Peyer's patch (tissue), 4 donors: Measurements from ENCODE around the gene HYAL1. TPM values are rescaled to one million over a fixed set of nuclear protein-coding genes. Genes with fewer than 3 reads are reported as not detected.
A peak's percentile ranks its signal among the peaks of the same experiment; 100 is the strongest.
"Not testable (repeated sequence)": the region's sequence is repeated elsewhere in the genome, so short reads cannot be mapped to it uniquely, and the experiment has no call there.

Experiments used
- DNase-seq, 3 donors: peaks; one replicate each; pipeline ENCODE4 v3.0.0-alpha.2; 2017 to 2019
- H3K27ac ChIP-seq, 4 donors: fragments of 200-600 bp; sonication (generic); one replicate each; pipeline ENCODE4 v1.5.1; 2016 to 2019
- H3K27me3 ChIP-seq, 2 donors: fragments of 200-600 bp; sonication (generic); one replicate each; pipeline ENCODE4 v1.5.1; 2019
- H3K36me3 ChIP-seq, 3 donors: fragments of 200-600 bp; sonication (generic); one replicate each; pipeline ENCODE4 v1.5.1; 2016 to 2019
- H3K4me1 ChIP-seq, 4 donors: fragments of 200-600 bp; sonication (generic); one replicate each; pipeline ENCODE4 v1.5.1; 2016 to 2019
- H3K4me3 ChIP-seq, 4 donors: fragments of 200-600 bp; sonication (generic); 1 replicate in 3 of 4; 2 replicates in 1 of 4; pipeline ENCODE4 v1.5.1; 2016 to 2019; ENCODE audit warnings: mild to moderate bottlenecking in 1 of 4
- H3K9me3 ChIP-seq, 4 donors: fragments of 200-600 bp; sonication (generic); one replicate each; pipeline ENCODE4 v1.5.1; 2016 to 2019; ENCODE audit warnings: mild to moderate bottlenecking in 1 of 4
- CTCF ChIP-seq, 6 experiments: fragments of 450-650 bp in 4 of 6; fragments of 200-600 bp in 2 of 6; sonication (generic) in 1 of 6; IDR thresholded peaks; one replicate each; pipeline ENCODE4 v1.5.1; 2017 to 2019; ENCODE audit warnings: antibody characterized with exemption in 6 of 6, mild to moderate bottlenecking in 3 of 6, moderate library complexity in 1 of 6
- POLR2A ChIP-seq, 2 donors: fragments of 450-650 bp; IDR thresholded peaks; one replicate each; pipeline ENCODE4 v1.5.1; 2017; ENCODE audit warnings: antibody characterized with exemption in 2 of 2, mild to moderate bottlenecking in 2 of 2, moderate library complexity in 2 of 2
- total RNA-seq, 4 donors: library from RNA; depleted of rRNA; stranded (reverse); fragments of >200 nt; gene quantifications; one replicate each; pipeline ENCODE4 v1.1.0, GENCODE V29; 2016

Gene HYAL1
- total RNA-seq, 4 donors from 2014 or later, result 1.2 to 5.1 (median 4.6) TPM

GRCh38 chr3:50263478-50264382 lies 39.6 kb downstream of the HYAL1 start:
- H3K4me1 ChIP-seq, result peaks cover 11 to 61% (median 21%) of the 10 kb centered on the region in 4 donors
- no peaks in the 10 kb centered on the region for H3K9me3 ChIP-seq
- H3K4me3 ChIP-seq, result no peak overlapping the region

GRCh38 chr3:50262778-50263177 lies 40.6 kb downstream of the HYAL1 start:
- no peak for DNase-seq
- peaks cover 0 to 15% (median 0%) of the 10 kb centered on the region in 3 donors for H3K36me3 ChIP-seq
- peaks cover 10 to 51% (median 19%) of the 10 kb centered on the region in 4 donors for H3K4me1 ChIP-seq
- TF ChIP-seq CTCF (IDR thresholded peaks at IDR 0.05), result no peak
- TF ChIP-seq POLR2A (IDR thresholded peaks at IDR 0.05), result no peak
- H3K27me3 ChIP-seq, result no peaks in the 10 kb centered on the region
- H3K4me3 ChIP-seq, result no peak overlapping the region
- no peak overlapping the region for H3K27ac ChIP-seq
- peaks cover 0 to 1% (median 0%) of the 10 kb centered on the region in 4 donors for H3K9me3 ChIP-seq

More at GRCh38 chr3:50263478-50264382, 39.6 kb downstream of the HYAL1 start:
- peaks cover 0 to 5% (median 0%) of the 10 kb centered on the region in 3 donors for H3K36me3 ChIP-seq
- no peak for DNase-seq
- peak overlapping the region; percentile 32 to 100 (median 79) for H3K27ac ChIP-seq
- no peaks in the 10 kb centered on the region for H3K27me3 ChIP-seq
- TF ChIP-seq POLR2A (IDR thresholded peaks at IDR 0.05) (no peak), CTCF (IDR thresholded peaks at IDR 0.05) (no peak)

- H3K27ac ChIP-seq, DNase-seq, H3K4me3 ChIP-seq: not testable (repeated sequence)
These were observed 41.2 kb downstream of the HYAL1 start for GRCh38 chr3:50262200-50262599.

GRCh38 chr3:50261505-50261904 lies 41.9 kb downstream of the HYAL1 start:
- H3K27ac ChIP-seq, result peak overlapping the region in 3 of 4 donors; percentile 86 to 96 (median 92)
- H3K4me3 ChIP-seq, result no peak overlapping the region
- TF ChIP-seq CTCF (IDR thresholded peaks at IDR 0.05), result no peak
- TF ChIP-seq POLR2A (IDR thresholded peaks at IDR 0.05), result no peak
- no peaks in the 10 kb centered on the region for H3K27me3 ChIP-seq
- H3K36me3 ChIP-seq, result peaks cover 0 to 28% (median 0%) of the 10 kb centered on the region in 3 donors
- H3K4me1 ChIP-seq, result peaks cover 7 to 46% (median 18%) of the 10 kb centered on the region in 4 donors
- peaks cover 0 to 7% (median 0%) of the 10 kb centered on the region in 4 donors for H3K9me3 ChIP-seq
- DNase-seq, result no peak

More at GRCh38 chr3:50262200-50262599, 41.2 kb downstream of the HYAL1 start:
- H3K27me3 ChIP-seq, H3K9me3 ChIP-seq: not testable (repeated sequence)
- Histone ChIP-seq H3K4me1 (peaks cover 7 to 47% (median 18%) of the 10 kb centered on the region in 4 donors), H3K36me3 (peaks cover 0 to 21% (median 0%) of the 10 kb centered on the region in 3 donors)

GRCh38 chr3:50260942-50261441 lies 42.4 kb downstream of the HYAL1 start:
- TF ChIP-seq CTCF (IDR thresholded peaks at IDR 0.05), result no peak
- TF ChIP-seq POLR2A (IDR thresholded peaks at IDR 0.05), result no peak
- Histone ChIP-seq H3K4me1 (peaks cover 7 to 41% (median 18%) of the 10 kb centered on the region in 4 donors), H3K4me3 (peak overlapping the region in 2 of 4 donors; percentile 56 to 65)

More at GRCh38 chr3:50260942-50261441, 42.4 kb downstream of the HYAL1 start:
- DNase-seq, result no peak
- Histone ChIP-seq H3K27me3 (no peaks in the 10 kb centered on the region), H3K36me3 (peaks cover 0 to 33% (median 0%) of the 10 kb centered on the region in 3 donors), H3K27ac (peak overlapping the region; percentile 86 to 96 (median 92)), H3K9me3 (peaks cover 0 to 7% (median 0%) of the 10 kb centered on the region in 4 donors)
